ENCODE measurements around the gene VSIR.

- no peak for TF ChIP-seq EZH2 (IDR thresholded peaks at IDR 0.05; ENCODE audit: borderline replicate concordance, low read depth, low read length, severe bottlenecking)
- TF ChIP-seq CTCF (IDR thresholded peaks at IDR 0.05; ENCODE audit: borderline replicate concordance, extremely low read depth, low read length, poor library complexity, severe bottlenecking) = no peak
Measured at GRCh38 chr10:71755179-71755879, 18.0 kb downstream of the VSIR start.

Data from DND-41 (cell line).